Stimulated activated CD4-positive, alpha-beta T cell treated with anti-CD3 and anti-CD28 coated beads, Interleukin-15, amount 100 ng/mL, for 24 hours (primary cell): ENCODE measurements around the gene ARGLU1.

Experiments
- DNase-seq: peaks from one replicate; pipeline ENCODE4 v3.0.0-alpha.2; 2020

The ARGLU1 gene

GRCh38 chr13:106498158-106498557 is 69.8 kb downstream of the ARGLU1 start:
- no peak for DNase-seq

- no peak for DNase-seq
These were observed 70.9 kb downstream of the ARGLU1 start for GRCh38 chr13:106497079-106497478.

GRCh38 chr13:106496072-106496997 is 71.6 kb downstream of the ARGLU1 start:
- DNase-seq = no peak

GRCh38 chr13:106494936-106495335 is 73.0 kb downstream of the ARGLU1 start:
- no peak for DNase-seq

- no peak for DNase-seq
These were observed 73.4 kb downstream of the ARGLU1 start for GRCh38 chr13:106494506-106494905.

GRCh38 chr13:106493533-106494220 is 74.3 kb downstream of the ARGLU1 start:
- no peak for DNase-seq

GRCh38 chr13:106492588-106493475 is 75.1 kb downstream of the ARGLU1 start:
- no peak for DNase-seq

- DNase-seq = no peak
These were observed 75.9 kb downstream of the ARGLU1 start for GRCh38 chr13:106491928-106492587.
